Stimulated activated naive CD4-positive, alpha-beta T cell treated with Interleukin-2 at 50 U/mL for 16 hours (primary cell): Measurements from ENCODE around the gene SERHL2.
"Not testable (repeated sequence)": the region's sequence is repeated elsewhere in the genome, so short reads cannot be mapped to it uniquely, and the experiment has no call there.

Experiments
- DNase-seq: peaks from one replicate; lab custom pipeline; 2025; lab: John Stamatoyannopoulos, UW

Gene SERHL2

DNA sequence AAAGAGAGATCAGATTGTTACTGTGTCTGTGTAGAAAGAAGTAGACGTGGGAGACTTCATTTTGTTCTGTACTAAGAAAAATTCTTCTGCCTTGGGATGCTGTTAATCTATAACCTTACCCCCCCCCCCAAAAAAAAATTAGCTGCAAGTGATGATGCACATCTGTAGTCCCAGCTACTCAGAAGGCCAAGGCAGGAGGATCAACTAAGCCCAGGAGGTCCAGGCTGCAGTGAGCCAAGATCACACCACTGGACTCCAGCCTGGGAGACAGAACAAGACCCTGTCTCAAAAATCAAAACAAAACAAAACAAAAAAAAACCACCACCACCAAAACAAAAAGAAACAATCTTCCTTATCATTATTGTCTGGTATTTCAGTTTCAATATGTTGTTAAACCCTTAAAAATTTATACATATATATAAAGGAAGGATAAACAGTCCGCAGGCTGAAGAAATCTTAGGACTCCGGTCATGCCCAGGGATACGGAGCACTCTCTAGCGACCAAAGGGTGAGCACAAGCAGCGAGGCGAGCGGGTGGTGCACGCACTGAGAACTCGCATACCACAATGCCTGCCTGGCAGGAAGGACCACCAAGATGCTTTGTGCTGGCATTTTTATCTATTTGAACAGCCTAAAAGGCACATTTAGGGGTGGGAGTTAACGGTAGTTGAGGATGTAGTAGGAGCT lies 54.5 kb downstream of the SERHL2 start:
- DNase-seq = no peak

DNA sequence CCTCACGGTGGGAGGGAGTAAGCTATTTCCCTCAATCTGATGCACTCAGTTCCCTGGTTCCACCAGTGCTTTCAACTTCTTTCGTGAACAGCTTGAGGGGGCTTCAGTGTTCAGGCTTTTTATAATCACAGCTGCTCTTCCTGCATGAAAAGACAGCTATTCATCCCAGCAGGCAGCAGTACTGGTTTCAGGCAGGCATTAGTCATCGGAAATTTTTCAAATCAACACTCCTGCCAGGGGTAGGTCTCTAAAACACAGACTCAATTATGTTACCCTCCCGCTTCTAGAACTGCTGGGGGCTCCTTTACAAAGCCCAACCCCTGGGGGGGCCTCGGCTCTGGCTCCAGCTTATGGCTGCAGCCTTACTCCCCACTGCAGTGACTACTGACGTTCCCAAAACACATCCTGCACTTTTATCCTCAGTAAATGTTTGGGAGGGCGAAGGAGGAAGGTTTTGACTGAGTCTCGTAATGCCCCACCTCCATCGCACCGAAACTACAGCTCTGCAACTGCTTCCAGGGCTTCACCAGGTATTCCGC lies 55.1 kb downstream of the SERHL2 start:
- DNase-seq = no peak

DNA sequence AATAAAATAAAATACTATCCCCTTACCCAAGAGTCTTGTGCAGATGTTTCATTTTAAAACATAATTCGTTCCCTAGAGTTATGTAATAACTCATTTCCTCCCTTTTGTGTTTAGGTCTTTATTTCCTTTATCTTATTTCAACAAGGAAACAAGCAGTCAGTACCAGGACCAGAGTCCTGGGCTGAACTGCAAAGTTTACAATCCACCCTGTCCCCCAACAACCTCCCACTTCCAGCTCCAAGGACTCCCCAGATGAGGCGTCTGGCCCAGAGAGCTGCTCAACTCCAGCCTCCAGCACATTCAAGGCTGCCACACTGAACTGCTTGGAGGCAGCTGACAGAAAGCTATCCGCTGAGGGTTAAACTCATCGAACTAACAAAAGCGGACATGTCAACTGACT lies 56.4 kb downstream of the SERHL2 start:
- no peak for DNase-seq

GRCh38 chr22:42611051-42611450 lies 57.3 kb downstream of the SERHL2 start:
- DNase-seq = no peak

- DNase-seq = no peak
These were observed 58.6 kb downstream of the SERHL2 start for GRCh38 chr22:42612336-42612735.

- DNase-seq = peak; percentile 35
These were observed 60.1 kb downstream of the SERHL2 start for GRCh38 chr22:42613872-42614301.

GRCh38 chr22:42614312-42615091 lies 60.7 kb downstream of the SERHL2 start, which contains the start of gene POLDIP3:
Gene POLDIP3, minus strand, starts transcription at chr22:42614883. Its CDS starts 26 bp downstream, at chr22:42614857.
- DNase-seq = peak; percentile 98

DNA sequence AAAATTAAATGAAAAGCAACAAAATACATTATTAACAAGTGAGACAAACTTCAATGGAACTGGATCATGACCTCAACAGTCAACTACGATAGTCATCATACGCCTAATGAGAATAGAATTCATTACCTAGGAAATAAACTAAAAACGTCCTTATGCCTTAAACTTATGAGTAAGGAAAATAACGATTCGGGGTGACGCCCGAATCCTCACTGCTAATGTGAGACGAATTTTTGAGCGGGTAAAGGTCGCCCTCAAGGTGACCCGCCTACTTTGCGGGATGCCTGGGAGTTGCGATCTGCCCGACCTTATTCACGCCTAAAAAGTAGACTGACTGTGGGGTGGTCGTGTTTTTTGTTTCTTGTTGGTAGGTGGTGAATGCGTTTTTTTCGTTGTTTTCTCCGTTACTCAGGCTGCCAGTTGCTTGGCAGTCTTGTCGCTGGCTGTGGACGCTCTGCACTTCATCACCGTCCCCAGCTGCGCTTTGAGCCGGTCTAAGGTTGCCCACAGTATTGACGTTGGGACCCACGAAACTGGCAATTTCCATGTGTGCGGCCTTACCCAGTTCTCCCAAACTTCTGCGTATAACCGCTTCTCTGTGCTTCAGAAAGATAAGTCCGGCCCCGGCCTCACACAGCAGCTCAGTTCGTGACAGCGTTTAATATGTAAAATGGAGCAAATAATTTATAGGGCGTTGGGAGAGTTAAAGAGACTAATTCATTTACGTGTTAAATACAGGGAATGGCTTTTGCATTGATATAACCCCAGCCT lies 61.5 kb downstream of the SERHL2 start:
- peak; percentile 89 for DNase-seq

GRCh38 chr22:42615860-42616175 lies 62.1 kb downstream of the SERHL2 start:
- DNase-seq = not testable (repeated sequence)

GRCh38 chr22:42617155-42617983 lies 63.6 kb downstream of the SERHL2 start:
- no peak for DNase-seq

DNA sequence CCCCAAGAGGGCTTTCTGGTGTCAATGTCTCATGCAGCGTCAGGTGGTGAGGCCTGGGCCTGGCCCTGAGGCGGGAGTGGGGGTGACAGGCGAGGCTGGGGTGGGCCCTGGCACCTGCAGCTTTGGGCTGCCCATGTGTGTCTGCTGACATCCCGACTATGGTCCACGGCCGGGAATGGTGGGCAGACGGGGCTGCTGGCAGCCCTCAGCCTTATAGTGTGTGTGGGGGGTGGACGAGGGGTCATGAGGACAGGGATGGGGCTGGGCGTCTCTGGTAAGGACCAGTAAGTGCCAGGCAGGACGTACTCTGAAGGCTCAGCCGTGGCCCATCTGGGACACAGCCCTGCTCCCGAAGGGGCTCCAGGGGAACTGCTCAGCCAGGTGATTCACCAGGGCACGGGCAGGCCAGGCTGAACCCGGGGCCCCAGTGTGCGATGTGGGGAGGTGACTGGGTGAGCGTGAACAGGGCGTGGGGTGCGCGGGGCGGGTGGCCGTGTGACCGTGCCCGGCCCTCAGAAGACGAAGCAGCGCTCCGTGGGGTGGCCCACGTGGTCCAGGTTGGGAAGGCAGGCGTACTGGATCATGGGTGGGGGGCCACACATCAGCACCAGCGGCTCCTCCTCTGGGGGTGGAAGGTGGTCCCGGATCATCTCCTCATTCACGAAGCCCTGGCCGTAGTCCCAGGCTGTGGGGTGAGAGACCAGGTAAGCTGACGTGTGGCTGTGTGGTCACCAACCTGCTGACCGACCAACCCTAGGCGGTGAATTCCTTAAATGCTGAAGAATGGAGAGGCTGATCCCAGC lies 65.7 kb downstream of the SERHL2 start:
- DNase-seq = no peak

DNA sequence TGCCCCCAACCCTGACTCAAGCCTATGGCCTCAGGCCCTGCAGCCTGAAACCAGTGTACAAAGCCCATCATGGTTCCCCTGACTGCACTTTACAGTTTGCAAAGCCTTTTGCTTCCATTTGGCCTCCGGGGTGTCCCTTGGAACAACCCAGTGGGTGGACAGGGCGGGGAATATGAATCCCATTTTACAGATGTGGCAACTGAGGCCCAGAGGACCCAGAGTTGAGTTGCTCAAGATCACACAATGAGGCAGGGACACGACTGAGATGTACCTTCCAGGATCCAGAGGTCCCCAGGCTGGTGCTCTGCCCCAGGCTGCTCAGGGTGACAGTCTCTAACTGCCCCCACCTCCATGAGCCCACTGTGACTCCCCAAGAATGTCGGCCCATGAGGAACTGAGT lies 66.3 kb downstream of the SERHL2 start:
- no peak for DNase-seq

DNA sequence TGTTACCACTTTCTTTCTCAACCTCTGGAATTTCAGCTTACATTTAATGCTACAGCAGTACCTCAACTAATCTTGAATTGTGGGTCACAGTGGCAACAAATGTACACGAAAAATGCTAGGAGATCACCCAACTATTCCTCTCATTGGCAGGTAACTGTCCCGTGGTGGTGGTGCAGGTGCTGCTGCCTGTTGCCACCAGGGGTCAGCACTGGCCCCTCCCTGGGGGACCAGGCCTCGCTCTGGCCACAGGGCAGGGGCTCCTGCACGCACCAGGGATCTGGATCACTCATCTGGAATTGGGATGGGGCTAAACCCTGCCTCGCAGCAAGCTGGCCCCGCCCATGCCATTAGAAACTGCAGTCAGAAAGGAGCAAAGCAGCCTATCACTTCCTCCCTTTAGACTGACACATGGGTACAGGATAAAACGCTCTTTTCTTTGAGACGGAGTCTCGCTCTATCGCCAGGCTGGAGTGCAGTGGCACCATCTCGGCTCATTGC lies 67.8 kb downstream of the SERHL2 start:
- DNase-seq = peak; percentile 27

DNA sequence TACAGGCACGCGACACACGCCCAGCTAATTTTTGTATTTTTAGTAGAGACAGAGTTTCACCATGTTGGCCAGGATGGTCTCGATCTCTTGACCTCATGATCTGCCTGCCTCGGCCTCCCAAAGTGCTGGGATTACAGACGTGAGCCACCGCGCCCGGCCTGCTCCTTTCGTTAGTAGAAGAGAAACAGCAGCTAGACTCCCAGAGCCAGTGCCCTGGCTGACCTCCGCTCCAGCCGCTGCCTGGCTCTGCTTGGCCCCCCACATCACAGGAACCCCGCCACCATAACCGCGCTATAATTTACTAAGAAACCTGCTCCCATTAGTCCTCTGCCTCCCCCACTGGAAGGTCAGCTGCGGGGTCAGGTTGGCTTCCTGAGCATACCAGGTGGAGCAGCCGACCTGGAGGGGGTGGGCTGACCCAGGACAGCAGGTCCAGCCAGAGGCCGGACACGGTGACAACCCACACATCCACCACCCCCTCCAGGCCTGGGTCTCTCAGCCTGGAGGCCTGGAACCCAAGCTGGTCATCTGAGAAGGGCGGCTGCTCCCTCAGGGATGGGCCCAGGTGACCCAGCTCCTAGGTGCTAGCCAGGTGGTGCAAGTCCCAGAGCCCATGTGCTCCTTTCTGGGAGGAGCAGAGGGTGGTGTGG lies 68.4 kb downstream of the SERHL2 start:
- DNase-seq = no peak

DNA sequence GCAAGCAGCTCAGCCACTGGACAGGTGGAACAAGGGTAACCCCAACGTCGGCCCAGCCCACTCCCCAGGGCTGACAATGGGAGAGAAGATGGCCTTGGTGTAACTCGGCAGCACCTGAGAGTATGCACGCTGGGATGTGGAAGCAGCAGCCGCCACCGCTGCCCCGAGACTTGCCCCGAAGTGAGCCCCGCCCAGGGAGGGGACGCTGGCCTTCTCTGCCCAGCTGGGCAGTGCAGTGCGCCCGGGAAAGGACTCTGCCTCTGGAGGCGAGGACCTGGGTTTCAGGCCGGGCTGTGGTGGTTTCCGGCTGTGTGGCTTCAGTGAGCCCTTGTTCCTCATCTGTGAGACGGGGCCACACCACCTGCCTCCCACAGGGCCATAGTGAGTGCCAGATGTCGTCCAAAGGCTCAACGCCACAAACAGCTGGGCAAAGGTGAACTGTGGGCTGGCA lies 69.6 kb downstream of the SERHL2 start:
- DNase-seq = no peak
